T-helper 1 cell treated with Interleukin-12 subunit alpha and Interleukin-12 subunit beta and Interleukin-4 antibody, amounts not matched to agents 30 ng/mL and 1 ng/mL, for 36 hours (primary cell): ENCODE data around the gene TMEM135. TPM values are rescaled to one million over a fixed set of nuclear protein-coding genes. Genes with fewer than 3 reads are reported as not detected.
"Not testable (repeated sequence)": the region's sequence is repeated elsewhere in the genome, so short reads cannot be mapped to it uniquely, and the experiment has no call there.

ENCODE experiments used
- intact Hi-C: fragments of 100-400 bp; cut with micrococcal nuclease; formaldehyde crosslinking; loops from one replicate; pipeline ENCODE4 v1.15.1; 2024
- total RNA-seq: library from RNA; stranded (reverse); gene quantifications from 2 replicates; pipeline ENCODE4 v1.2.3, GENCODE V29; 2022

The TMEM135 gene
- total RNA-seq, 1 donor from 2014 or later: 33.9 TPM

- intact Hi-C loops: loop anchor here (1.0 kb wide), 1 partner anchor 216 kb away; the partner anchor contains the start of gene TMEM135
These were observed 215.1 kb downstream of the TMEM135 start for GRCh38 chr11:87252869-87253268.

- intact Hi-C loops: no loop called here
These were observed 216.8 kb downstream of the TMEM135 start for GRCh38 chr11:87254562-87254961.

GRCh38 chr11:87255589-87255988, 217.9 kb downstream of the TMEM135 start:
- intact Hi-C loops: no loop called here

GRCh38 chr11:87256694-87257340, 219.1 kb downstream of the TMEM135 start:
- intact Hi-C loops: no loop called here

- intact Hi-C loops: no loop called here
These were observed 220.6 kb downstream of the TMEM135 start for GRCh38 chr11:87258171-87258833.

- intact Hi-C loops: no loop called here
These were observed 222.0 kb downstream of the TMEM135 start for GRCh38 chr11:87259736-87260135.

GRCh38 chr11:87260811-87261210, 223.1 kb downstream of the TMEM135 start:
- intact Hi-C loops: no loop called here

- intact Hi-C loops: no loop called here
These were observed 225.6 kb downstream of the TMEM135 start for GRCh38 chr11:87263264-87263838.

- intact Hi-C loops: no loop called here
These were observed 226.2 kb downstream of the TMEM135 start for GRCh38 chr11:87263979-87264378.

- intact Hi-C loops: no loop called here
These were observed 227.4 kb downstream of the TMEM135 start for GRCh38 chr11:87265132-87265531.

DNA sequence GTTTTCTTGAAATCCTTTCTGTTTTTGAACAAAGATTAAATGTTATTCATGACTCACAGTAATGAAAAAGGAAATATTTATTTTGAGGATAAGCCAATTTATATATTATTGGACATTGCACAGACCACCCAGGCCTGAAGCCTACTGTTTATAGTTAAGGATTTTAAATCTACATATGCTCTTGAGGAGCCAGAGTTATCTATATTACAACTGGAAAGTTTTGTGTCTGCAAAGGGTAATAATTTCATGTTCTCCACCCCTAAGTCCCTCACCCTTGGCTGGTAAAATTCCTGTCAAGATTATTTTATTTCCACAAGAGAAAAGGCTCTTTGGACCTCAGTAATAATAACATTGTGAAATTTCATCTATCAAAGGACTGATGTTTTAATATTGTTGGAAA, 228.2 kb downstream of the TMEM135 start:
- intact Hi-C loops: no loop called here

GRCh38 chr11:87266751-87267150, 229.0 kb downstream of the TMEM135 start:
- intact Hi-C loops: no loop called here

DNA sequence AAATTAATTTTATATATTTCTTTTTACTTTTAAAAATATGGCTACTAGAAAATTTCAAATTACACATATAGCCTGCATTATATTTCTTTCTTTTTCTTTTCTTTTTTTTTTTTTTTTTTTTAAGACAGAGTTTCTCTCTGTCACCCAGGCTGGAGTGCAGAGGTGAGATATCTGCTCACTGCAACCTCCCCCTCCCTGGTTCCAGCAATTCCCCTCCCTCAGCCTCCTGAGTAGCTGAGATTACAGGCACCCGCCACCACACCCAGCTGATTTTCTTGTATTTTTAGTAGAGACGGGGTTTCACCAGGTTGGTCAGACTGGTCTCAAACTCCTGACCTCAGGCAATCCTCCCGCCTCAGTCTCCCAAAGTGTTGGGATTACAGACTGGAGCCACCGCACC, 234.2 kb downstream of the TMEM135 start:
- intact Hi-C loops: not testable (repeated sequence)

DNA sequence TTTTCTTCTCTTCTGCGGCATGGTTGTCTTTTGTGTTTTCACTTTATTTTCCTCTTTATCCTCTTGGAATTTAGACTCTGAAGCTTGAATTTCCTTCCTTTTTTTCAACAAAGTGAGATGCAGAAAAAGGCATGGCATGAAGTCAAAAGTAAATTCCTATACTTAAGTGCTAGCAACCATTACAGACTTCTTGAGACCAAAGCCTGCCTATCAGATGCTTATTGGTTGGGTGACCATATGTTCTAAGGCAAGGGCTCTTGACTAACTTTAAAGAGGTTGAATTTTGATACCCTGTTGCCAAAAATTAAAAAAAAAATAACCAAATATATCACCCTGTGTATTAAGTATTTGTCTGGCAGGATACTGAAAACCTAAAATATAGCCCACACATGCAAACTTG, 237.4 kb downstream of the TMEM135 start:
- intact Hi-C loops: no loop called here

- intact Hi-C loops: no loop called here
These were observed 242.4 kb downstream of the TMEM135 start for GRCh38 chr11:87280143-87280542.

DNA sequence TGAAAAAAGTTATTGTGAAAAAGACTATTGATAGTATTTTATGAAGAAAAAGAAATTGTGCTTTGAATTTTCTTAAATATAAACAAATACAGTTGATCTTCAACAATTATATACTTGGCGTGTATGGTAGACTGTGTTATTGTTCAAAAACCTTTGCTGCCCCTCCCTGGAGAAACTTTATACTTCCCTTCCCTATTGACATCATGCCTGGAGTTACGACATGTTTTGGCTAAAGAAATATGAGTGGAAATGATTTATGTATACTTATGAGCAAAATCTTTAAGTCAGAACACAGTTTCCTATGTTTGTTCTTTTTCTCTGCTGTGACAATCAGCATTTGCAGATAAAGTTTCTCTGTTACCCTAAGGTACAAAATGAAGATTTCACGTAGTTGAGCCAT, 243.8 kb downstream of the TMEM135 start:
- intact Hi-C loops: no loop called here

DNA sequence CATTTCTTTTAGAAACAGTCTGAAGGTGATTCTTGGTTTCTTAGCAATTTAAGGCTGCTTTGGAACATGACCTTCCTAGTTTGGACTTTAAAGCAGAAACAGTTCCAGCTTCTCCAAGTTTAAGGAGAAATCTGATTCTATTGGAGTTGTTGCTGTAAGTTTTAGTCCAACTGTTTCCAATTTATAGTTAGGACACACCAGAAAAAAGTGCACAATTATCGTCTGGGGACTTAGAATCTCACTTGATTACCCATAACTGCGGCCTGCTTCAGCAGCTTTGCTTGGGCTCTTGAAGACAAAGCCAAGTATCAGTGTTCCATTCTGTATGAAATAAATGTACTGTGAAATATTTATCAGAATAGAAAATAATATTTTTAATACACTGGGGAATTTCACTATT, 246.6 kb downstream of the TMEM135 start:
- intact Hi-C loops: no loop called here

DNA sequence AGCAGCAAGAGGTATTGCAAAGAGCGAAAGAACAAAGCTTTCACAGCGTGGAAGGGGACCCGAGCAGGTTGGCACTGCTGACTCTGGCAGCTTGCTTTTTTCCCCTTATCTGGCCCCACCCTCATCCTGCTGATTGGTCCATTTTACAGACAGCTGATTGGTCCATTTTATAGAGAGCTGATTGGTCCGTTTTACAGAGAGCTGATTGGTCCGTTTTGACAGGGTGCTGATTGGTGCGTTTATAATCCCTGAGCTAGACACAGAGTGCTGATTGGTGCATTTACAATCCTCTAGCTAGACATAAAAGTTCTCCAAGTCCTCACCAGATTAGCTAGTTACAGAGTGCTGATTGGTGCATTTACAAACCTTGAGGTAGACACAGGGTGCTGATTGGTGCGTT, 247.9 kb downstream of the TMEM135 start:
- intact Hi-C loops: not testable (repeated sequence)

GRCh38 chr11:87286338-87286737, 248.6 kb downstream of the TMEM135 start:
- intact Hi-C loops: no loop called here

DNA sequence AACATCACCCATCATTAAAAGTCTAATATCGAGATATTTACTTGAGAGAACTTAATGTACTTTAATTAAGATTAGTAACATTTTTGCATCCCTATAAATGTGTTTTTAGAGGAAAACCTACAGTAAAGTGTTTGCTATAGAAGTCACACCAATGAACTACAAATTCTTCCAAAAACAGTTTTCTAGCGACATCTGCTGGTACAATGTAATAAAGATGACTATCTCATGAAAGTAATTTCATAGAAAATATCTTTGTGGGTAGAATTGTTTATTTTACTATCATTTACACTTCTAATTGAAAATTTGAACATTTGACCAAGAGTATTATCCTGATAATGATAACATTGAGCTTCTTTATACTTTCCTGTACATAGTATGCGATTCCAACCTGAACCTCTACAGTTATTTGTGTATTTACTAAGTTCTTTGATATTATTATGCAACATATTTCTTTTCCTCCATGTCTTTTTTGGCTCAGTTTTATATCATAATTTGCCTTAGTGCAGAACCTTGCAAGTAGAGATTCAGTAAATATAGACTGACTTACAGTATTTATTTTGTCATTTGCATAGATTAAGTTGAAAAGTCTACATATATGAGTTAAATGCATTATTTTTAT, 252.7 kb downstream of the TMEM135 start:
- intact Hi-C loops: loop anchor here (1.0 to 5.0 kb wide), 5 partner anchors 208 to 420 kb away; no protein-coding TSS in a partner anchor

- intact Hi-C loops: loop anchor here (5.0 kb wide), 1 partner anchor 210 kb away; no protein-coding TSS in a partner anchor
These were observed 254.9 kb downstream of the TMEM135 start for GRCh38 chr11:87292598-87292997.

DNA sequence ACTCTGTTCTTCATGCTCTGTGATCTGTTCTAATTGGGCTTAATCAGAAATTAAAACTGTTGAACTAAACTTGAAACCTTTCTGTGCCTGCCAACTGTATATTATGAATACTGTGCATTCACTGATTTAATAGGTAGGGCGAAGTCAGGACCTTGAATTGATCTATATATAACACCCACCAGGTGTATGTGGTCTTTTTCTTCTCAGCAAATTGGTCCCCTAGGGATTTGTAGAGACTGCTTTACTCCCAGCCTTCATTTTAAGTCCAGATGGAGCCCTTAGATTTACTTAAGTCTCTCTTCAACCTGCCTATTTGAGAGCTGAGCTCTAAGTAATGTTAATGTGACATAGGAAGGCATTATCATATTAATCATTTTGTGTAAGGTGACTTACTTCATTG, 257.5 kb downstream of the TMEM135 start:
- intact Hi-C loops: no loop called here
